ENCODE measurements around the gene ABCG4. TPM values are rescaled to one million over a fixed set of nuclear protein-coding genes. Genes with fewer than 3 reads are reported as not detected.
A peak's percentile ranks its signal among the peaks of the same experiment; 100 is the strongest.

The ABCG4 gene
- total RNA-seq, 1 experiment from 2014 or later, result 1.9 TPM

GRCh38 chr11:119153049-119153818, 4.4 kb downstream of the ABCG4 start:
- ATAC-seq, result no peak
- Histone ChIP-seq H3K79me2 (ENCODE audit: insufficient read depth, low read length) (no peaks in the 10 kb centered on the region), H3K9ac (ENCODE audit: low read length) (no peak overlapping the region), H3K9me3 (ENCODE audit: control insufficient read depth in 1 of 2, insufficient read depth in 1 of 2, low read depth in 1 of 2, low read length in 2 of 2) (no peaks in the 10 kb centered on the region), H3K4me3 (replicated peaks in 1 of 2; ENCODE audit: low read depth in 1 of 2, low read length in 2 of 2) (no peak overlapping the region), H2AFZ (ENCODE audit: low read depth, low read length, poor library complexity, severe bottlenecking) (no peak overlapping the region), H3K36me3 (ENCODE audit: control insufficient read depth in 1 of 2, insufficient read depth in 2 of 2, low read length in 2 of 2) (no peaks in the 10 kb centered on the region), H4K20me1 (ENCODE audit: insufficient read depth) (no peaks in the 10 kb centered on the region), H3K27me3 (ENCODE audit: insufficient read depth, low read length) (no peaks in the 10 kb centered on the region), H3K9me2 (ENCODE audit: insufficient read depth) (no peaks in the 10 kb centered on the region), H3K4me1 (ENCODE audit: control insufficient read depth in 1 of 2, insufficient read depth in 2 of 2, low read length in 2 of 2) (peaks cover 12 to 24% of the 10 kb centered on the region in 2 experiments; a peak in 3 of 4 replicates), H3K27ac (ENCODE audit: low read depth, low read length) (no peak overlapping the region), H3K4me2 (ENCODE audit: low read length) (no peak overlapping the region)
- ChIA-PET POLR2A (interaction anchor here (1.3 kb wide), 1 partner anchor 16 kb away, joined by 3 read pairs; the partner anchor contains the start of gene NLRX1), CTCF (interaction anchor here (0.9 to 1.0 kb wide), 2 partner anchors 12 to 16 kb away, joined by 3 read pairs; no protein-coding TSS in a partner anchor), RAD21 (ENCODE audit: low non-redundant PET in 1 of 2, low total read pairs in 2 of 2, uncharacterized antibody in 2 of 2, unreplicated experiment in 2 of 2) (no interaction called here)
- no TSS peak for BruUV-seq (replicated peaks)
- DNase-seq (ENCODE audit: low read depth, low spot score), result no peak
- intact Hi-C loops (cut with micrococcal nuclease), result no loop called here
- TF ChIP-seq FOSL1 (IDR thresholded peaks at IDR 0.05; ENCODE audit: low read depth) (no peak), CBX3 (IDR thresholded peaks at IDR 0.05; ENCODE audit: low read depth) (no peak), CTCF (IDR thresholded peaks at IDR 0.05 in 2 of 3, conservative IDR thresholded peaks at IDR 0.05 in 1 of 3; ENCODE audit: borderline replicate concordance in 1 of 3, insufficient read depth in 1 of 3, low read depth in 2 of 3, low read length in 2 of 3) (peak in 2 of 3 experiments; percentile 30 to 35; a peak in 3 of 6 replicates), JUND (IDR thresholded peaks at IDR 0.05) (no peak)

GRCh38 chr11:119154178-119154577, 5.3 kb downstream of the ABCG4 start:
- no peaks in the 10 kb centered on the region for H3K36me3 ChIP-seq (ENCODE audit: control insufficient read depth in 1 of 2, insufficient read depth in 2 of 2, low read length in 2 of 2)
- no peaks in the 10 kb centered on the region for H3K79me2 ChIP-seq (ENCODE audit: insufficient read depth, low read length)
- RAD21 ChIA-PET (ENCODE audit: low non-redundant PET in 1 of 2, low total read pairs in 2 of 2, uncharacterized antibody in 2 of 2, unreplicated experiment in 2 of 2), result no interaction called here
- H3K27ac ChIP-seq (ENCODE audit: low read depth, low read length), result no peak overlapping the region
- no peak overlapping the region for H2AFZ ChIP-seq (ENCODE audit: low read depth, low read length, poor library complexity, severe bottlenecking)
- H3K4me1 ChIP-seq (ENCODE audit: control insufficient read depth in 1 of 2, insufficient read depth in 2 of 2, low read length in 2 of 2), result peaks cover 8 to 17% of the 10 kb centered on the region in 2 experiments; a peak in 3 of 4 replicates
- H3K27me3 ChIP-seq (ENCODE audit: insufficient read depth, low read length), result no peaks in the 10 kb centered on the region
- CTCF ChIA-PET, result interaction anchor here (0.9 to 1.7 kb wide), 2 partner anchors 15 kb away, joined by 3 to 5 read pairs; no protein-coding TSS in a partner anchor
- POLR2A ChIA-PET, result no interaction called here
- H3K9me2 ChIP-seq (ENCODE audit: insufficient read depth), result no peaks in the 10 kb centered on the region
- intact Hi-C loops (cut with micrococcal nuclease), result no loop called here
- DNase-seq (ENCODE audit: low read depth, low spot score), result no peak
- no peak overlapping the region for H3K9ac ChIP-seq (ENCODE audit: low read length)
- TF ChIP-seq SP1 (IDR thresholded peaks at IDR 0.05; ENCODE audit: low read depth) (no peak), SRF (IDR thresholded peaks at IDR 0.05; ENCODE audit: low read depth) (no peak), MAX (IDR thresholded peaks at IDR 0.05) (no peak)
- no peak overlapping the region for H3K4me3 ChIP-seq (replicated peaks in 1 of 2; ENCODE audit: low read depth in 1 of 2, low read length in 2 of 2)
- no peaks in the 10 kb centered on the region for H4K20me1 ChIP-seq (ENCODE audit: insufficient read depth)
- BruUV-seq (replicated peaks), result no TSS peak
- no peak for ATAC-seq
- H3K9me3 ChIP-seq (ENCODE audit: control insufficient read depth in 1 of 2, insufficient read depth in 1 of 2, low read depth in 1 of 2, low read length in 2 of 2), result no peaks in the 10 kb centered on the region
- no peak overlapping the region for H3K4me2 ChIP-seq (ENCODE audit: low read length)
